VCaP (cell line): ENCODE results near the gene DEFB118.

Source experiments
- H3K27ac ChIP-seq: fragments of 450-650 bp; 2 replicates; pipeline ENCODE4 v1.5.1; 2017
- CTCF ChIP-seq: fragments of 450-650 bp; conservative IDR thresholded peaks from 2 replicates; pipeline ENCODE4 v1.5.1; 2017; ENCODE audit warnings: mild to moderate bottlenecking, moderate library complexity

Gene DEFB118

GRCh38 chr20:31390490-31390889, 22.1 kb downstream of the DEFB118 start, which contains the start of gene DEFB119:
Gene DEFB119, minus strand, starts transcription at chr20:31390590. Its CDS starts 107 bp downstream, at chr20:31390483.
- TF ChIP-seq CTCF = no peak
- no peak within 1 kb of the TSS for H3K27ac ChIP-seq

GRCh38 chr20:31392836-31393235, 24.4 kb downstream of the DEFB118 start:
- TF ChIP-seq CTCF = no peak
- no peak overlapping the region for H3K27ac ChIP-seq

- no peak for TF ChIP-seq CTCF
- no peak overlapping the region for H3K27ac ChIP-seq
Measured at GRCh38 chr20:31394900-31395299, 26.5 kb downstream of the DEFB118 start.

- no peak overlapping the region for H3K27ac ChIP-seq
- TF ChIP-seq CTCF = no peak
Measured at GRCh38 chr20:31403886-31404285, 35.5 kb downstream of the DEFB118 start.

GRCh38 chr20:31406115-31406514, 37.7 kb downstream of the DEFB118 start, which contains the start of gene DEFB121:
Gene DEFB121, minus strand, starts transcription at chr20:31406215. Its CDS starts 63 bp downstream, at chr20:31406152.
- H3K27ac ChIP-seq = no peak within 1 kb of the TSS
- TF ChIP-seq CTCF = no peak

- no peak overlapping the region for H3K27ac ChIP-seq
- no peak for TF ChIP-seq CTCF
Measured at GRCh38 chr20:31410011-31410410, 41.6 kb downstream of the DEFB118 start.

GRCh38 chr20:31414381-31414780, 46.0 kb downstream of the DEFB118 start:
- H3K27ac ChIP-seq = no peak overlapping the region
- no peak for TF ChIP-seq CTCF

GRCh38 chr20:31415653-31416052, 47.3 kb downstream of the DEFB118 start:
- no peak overlapping the region for H3K27ac ChIP-seq
- TF ChIP-seq CTCF = no peak
